ENCODE data around the gene STS.
"Not testable (repeated sequence)": the region's sequence is repeated elsewhere in the genome, so short reads cannot be mapped to it uniquely, and the experiment has no call there.

STS gene

GRCh38 chrX:7139202-7140081, 8.1 kb upstream of the STS start:
- DNase-seq: no peak

DNA sequence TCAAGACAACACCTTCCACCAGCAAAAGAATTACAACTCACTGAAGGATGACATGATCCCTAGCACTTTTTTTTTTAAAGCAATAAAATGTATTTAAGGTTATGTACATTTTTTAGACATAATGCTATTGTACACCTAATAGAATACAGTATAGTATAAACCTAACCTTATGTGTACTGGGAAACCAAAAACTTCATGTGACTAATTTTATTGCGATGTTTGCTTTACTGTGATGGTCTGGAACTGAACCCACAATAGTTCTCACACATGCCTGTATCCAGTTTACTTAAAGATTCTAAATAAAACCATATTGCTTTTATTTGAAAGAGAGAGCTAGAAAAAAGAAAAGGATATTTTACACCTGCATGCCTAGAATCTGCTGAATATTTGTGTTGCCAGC, 4.4 kb upstream of the STS start:
- no peak for DNase-seq

DNA sequence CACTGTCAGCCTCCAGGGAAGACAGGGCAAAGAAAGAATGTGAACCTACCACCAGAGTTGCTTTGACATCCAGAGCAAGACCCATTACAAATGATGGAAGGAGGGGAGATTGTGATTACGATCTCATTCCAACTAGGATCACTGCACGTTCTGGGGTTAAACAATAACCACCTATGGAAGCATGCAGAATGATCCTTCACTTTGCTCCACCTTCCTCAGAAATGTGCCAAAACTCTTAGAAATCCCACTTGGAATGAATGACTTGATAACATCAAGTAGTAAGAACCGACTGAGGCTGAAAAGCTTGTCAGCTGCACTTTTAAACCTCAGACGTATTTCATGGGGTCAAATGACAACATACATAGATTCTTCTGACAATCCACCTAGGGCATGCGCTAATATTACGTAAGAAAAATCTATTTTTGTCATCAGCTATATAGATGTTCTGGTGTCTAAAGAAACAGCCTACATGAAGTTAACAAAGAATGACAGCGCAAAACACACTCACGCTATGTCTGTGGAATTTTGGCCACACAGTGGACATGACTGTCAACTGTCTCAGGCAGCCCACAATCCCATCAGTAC, 3.5 kb upstream of the STS start:
- no peak for DNase-seq

- DNase-seq: no peak
Measured at GRCh38 chrX:7145454-7145853, 2.1 kb upstream of the STS start.

GRCh38 chrX:7146020-7146702, 1.4 kb upstream of the STS start:
- DNase-seq: no peak

- peak in 1 of 4 experiments; percentile 24 for DNase-seq
Measured at GRCh38 chrX:7146703-7147412, 654 bp upstream of the STS start.

DNA sequence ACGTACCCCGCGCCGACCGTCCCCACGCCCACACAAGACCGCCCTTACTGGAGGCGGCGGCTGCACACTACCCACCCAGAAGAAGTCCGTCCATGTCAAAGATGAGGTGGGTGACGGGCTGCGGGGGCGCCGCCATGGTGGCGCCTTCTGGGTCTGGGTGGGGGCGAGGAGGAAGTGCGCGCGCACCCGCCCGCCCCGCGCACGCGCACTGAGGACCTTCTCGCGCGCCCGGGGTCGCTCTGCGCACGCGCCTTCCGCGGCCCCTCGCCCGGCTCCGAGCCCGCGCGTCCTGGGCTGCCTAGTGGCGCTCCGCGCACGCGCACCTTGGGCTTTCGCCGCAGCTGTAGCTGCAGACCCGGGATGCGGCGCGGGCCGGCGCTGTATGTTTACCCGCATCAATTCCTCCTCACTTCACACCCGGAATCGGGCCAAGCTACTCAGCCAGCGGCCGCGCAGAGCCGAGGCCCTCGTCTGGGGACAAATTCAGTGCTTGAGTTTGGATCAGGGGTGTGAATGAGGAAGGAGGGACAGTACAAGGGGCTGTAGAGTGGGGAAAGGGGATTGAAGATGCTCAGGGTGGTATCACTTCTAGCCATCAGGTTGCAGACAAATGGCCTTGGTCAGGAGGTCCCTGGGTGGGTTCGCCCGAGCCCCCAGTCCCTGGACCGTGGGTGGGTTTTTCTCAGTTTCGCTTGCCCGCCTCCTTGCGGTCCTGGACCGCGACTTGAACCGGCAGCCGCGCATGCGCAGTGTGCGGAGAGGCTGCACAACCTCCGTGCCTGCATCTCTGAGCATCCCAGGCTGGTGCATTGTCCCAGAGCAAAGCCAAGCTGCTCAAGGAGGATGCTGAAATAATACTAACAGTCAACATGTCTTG, 704 bp downstream of the STS start, which contains the start of gene PUDP:
Gene PUDP, minus strand, starts transcription at position 176 of the 877 bp plus-strand sequence. Its CDS starts 40 bp downstream, at position 136.
- peak; percentile 47 to 89 (median 75) for DNase-seq

GRCh38 chrX:7149411-7149810, 1.9 kb downstream of the STS start:
- no peak for DNase-seq

- no peak for DNase-seq
Measured at GRCh38 chrX:7153231-7153630, 5.7 kb downstream of the STS start.

DNA sequence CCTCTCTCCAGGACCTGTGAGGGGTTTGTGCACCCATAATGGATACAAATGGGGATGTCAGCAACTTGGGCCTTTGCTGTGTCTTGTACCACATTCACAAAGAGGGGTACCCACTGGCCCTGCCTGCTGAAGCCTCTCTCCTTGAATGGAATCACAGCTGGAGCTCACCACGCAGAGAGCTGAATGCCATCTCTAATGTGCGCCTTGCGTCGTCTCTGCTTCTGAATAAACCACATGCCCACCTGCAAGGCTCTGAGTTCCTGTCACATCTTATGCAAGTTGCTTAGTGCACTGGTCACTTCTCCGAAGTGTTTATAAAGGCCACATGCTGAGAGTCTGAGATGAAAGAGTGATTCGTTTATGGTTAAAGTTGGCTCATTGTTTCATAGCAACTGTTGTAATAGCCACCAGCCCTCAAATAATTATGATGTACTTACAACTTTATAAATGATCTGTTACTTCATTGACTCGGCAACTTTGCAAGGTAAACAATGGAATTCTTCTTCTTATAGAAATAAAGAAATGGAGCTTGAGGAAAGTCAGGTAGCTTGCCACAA, 6.6 kb downstream of the STS start:
- no peak for DNase-seq

- no peak for DNase-seq
Measured at GRCh38 chrX:7155163-7155562, 7.7 kb downstream of the STS start.

DNA sequence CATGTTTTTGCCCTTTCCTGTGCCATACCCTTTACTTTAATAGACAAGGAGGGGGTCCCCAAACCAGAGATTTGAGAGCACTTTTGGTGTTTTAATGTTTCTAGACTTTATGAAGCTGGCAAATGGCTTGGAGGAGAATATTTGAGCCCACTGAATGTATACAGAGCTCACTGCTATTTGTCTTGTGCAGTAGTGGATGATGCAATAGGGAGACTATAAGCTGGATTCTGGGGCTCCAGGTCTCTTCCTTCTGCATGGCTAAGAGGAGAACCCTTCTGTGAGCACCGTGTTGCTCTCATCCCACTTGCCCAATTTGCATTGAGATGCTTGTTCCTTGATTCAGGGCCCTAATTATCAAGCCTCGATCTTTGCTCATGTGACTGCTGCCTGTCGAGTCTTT, 9.4 kb downstream of the STS start:
- DNase-seq: no peak

- DNase-seq: no peak
Measured at GRCh38 chrX:7158468-7158990, 11.0 kb downstream of the STS start.

DNA sequence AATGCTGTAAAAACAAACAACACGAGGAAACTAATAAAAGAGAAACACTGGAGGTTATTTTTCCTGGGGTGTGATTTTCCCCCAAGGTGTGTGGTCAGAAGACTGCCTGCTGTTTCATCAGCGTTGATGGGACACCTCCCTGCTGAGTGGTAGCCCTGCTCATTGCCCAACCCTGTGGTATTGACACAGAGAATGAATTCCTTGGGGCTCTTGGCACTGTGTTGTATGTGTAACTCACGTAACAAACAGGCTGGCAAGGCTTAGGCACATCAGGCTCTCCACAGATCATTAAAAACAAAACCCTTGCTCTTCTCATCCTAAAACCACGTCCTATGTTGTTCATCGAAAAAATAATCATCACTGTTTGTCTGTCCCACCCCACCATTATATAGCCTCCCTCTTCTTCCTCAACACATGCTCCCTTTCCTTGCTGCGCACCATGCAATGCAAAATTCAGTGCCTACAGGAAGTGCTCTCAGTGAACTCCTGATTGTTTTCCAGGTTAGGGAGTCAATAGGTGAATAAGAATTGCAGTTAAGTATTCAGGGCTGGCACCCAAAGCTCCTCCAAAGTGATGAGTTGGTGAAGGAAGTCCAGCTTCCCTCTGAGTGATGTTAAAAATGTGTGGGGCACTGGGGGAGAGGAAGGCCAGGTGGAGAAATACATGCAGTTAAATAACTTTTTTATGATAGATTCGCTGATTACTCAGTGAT, 11.8 kb downstream of the STS start:
- no peak for DNase-seq

GRCh38 chrX:7163146-7163677, 15.7 kb downstream of the STS start:
- no peak for DNase-seq

DNA sequence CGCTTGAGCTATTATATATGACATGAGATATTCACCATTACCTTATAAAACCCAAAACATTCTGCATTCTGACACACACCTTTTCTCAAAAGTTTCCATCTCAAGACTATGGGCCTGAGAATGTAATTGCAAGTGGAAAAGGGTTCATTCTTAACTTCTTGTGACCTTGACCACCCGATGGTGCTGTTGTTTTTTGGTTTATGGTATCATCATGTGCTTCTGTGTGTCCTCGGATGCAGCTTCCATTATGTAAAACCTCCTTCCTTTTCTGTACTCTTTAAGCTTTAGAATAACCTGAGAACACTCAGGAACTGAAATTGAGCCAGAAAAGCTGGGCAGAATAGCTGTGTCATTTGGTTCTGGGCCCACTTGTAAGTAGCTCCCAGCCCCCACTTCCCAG, 16.7 kb downstream of the STS start:
- no peak for DNase-seq

- DNase-seq: no peak
Measured at GRCh38 chrX:7168371-7168770, 20.9 kb downstream of the STS start.

DNA sequence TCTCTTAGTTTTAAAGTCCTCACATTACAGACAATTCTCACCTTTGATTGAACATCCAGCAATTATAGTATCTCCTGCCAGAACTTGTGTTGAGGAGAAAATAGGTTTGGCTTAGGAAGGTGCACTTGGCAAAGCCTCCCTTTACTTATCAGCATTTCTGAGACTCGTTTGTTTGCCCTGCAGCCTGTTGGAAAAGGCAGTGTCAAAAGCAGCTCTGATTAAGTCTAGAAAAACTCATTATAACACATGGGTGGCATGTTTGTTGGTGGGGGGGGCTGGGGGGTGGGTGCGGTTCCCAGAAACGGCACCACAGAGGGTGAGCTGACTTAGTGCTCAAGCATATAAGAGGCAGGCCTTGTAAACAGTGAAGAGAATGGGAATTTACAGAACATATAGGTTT, 22.1 kb downstream of the STS start:
- DNase-seq: no peak

DNA sequence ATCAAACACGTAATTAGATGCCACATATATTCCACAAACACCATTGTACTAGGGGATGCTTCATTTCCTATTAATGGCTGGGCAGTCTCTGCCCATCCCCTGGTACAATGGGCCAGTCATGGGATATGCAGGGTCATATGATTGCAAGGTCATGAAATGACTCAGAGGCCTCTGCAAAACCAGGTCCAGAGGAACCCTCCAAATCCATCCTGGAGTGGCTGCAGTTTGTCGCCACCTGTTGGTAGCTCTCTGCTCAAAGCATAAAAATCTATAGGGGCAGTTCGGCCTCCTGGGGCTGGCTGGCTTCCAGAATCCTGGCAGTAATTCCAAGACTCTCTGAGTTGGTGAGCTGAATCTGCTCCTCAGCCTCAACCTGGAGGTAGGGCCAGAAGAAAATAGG, 23.4 kb downstream of the STS start:
- peak in 2 of 4 experiments; percentile 1 to 16 for DNase-seq

- DNase-seq: not testable (repeated sequence)
Measured at GRCh38 chrX:7178859-7179258, 31.3 kb downstream of the STS start.

DNA sequence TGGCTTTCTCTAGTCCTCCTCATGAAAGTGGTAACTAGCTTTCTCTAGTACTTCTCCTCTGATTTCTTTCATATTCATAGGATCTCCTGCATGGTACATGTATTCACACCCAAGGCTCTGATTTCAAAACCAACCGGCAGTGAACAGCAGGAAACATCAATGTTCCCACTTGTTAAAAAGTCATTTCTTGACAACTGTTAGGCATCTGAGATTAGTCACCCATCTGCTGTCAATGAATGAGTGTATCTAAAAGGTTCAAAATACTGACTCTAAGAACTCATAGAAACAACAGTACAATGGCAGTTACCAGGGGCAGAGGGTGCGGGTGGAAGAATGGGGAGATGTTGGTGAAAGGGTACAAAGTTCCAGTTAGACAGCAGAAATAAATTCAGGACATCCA, 31.9 kb downstream of the STS start:
- DNase-seq: no peak

Measured in activated naive CD4-positive, alpha-beta T cell (primary cell).